Peyer's patch (tissue), 4 donors: Measurements from ENCODE around the gene VHLL. TPM values are rescaled to one million over a fixed set of nuclear protein-coding genes. Genes with fewer than 3 reads are reported as not detected.
"Not testable (repeated sequence)": the region's sequence is repeated elsewhere in the genome, so short reads cannot be mapped to it uniquely, and the experiment has no call there.

ENCODE experiments used
- DNase-seq, 3 donors: peaks; one replicate each; pipeline ENCODE4 v3.0.0-alpha.2; 2017 to 2019
- H3K27ac ChIP-seq, 4 donors: fragments of 200-600 bp; sonication (generic); one replicate each; pipeline ENCODE4 v1.5.1; 2016 to 2019
- H3K27me3 ChIP-seq, 2 donors: fragments of 200-600 bp; sonication (generic); one replicate each; pipeline ENCODE4 v1.5.1; 2019
- H3K36me3 ChIP-seq, 3 donors: fragments of 200-600 bp; sonication (generic); one replicate each; pipeline ENCODE4 v1.5.1; 2016 to 2019
- H3K4me1 ChIP-seq, 4 donors: fragments of 200-600 bp; sonication (generic); one replicate each; pipeline ENCODE4 v1.5.1; 2016 to 2019
- H3K4me3 ChIP-seq, 4 donors: fragments of 200-600 bp; sonication (generic); 1 replicate in 3 of 4; 2 replicates in 1 of 4; pipeline ENCODE4 v1.5.1; 2016 to 2019; ENCODE audit warnings: mild to moderate bottlenecking in 1 of 4
- H3K9me3 ChIP-seq, 4 donors: fragments of 200-600 bp; sonication (generic); one replicate each; pipeline ENCODE4 v1.5.1; 2016 to 2019; ENCODE audit warnings: mild to moderate bottlenecking in 1 of 4
- CTCF ChIP-seq, 6 experiments: fragments of 450-650 bp in 4 of 6; fragments of 200-600 bp in 2 of 6; sonication (generic) in 1 of 6; IDR thresholded peaks; one replicate each; pipeline ENCODE4 v1.5.1; 2017 to 2019; ENCODE audit warnings: antibody characterized with exemption in 6 of 6, mild to moderate bottlenecking in 3 of 6, moderate library complexity in 1 of 6
- POLR2A ChIP-seq, 2 donors: fragments of 450-650 bp; IDR thresholded peaks; one replicate each; pipeline ENCODE4 v1.5.1; 2017; ENCODE audit warnings: antibody characterized with exemption in 2 of 2, mild to moderate bottlenecking in 2 of 2, moderate library complexity in 2 of 2
- total RNA-seq, 4 donors: library from RNA; depleted of rRNA; stranded (reverse); fragments of >200 nt; gene quantifications; one replicate each; pipeline ENCODE4 v1.1.0, GENCODE V29; 2016

VHLL gene
- not detected for total RNA-seq

DNA sequence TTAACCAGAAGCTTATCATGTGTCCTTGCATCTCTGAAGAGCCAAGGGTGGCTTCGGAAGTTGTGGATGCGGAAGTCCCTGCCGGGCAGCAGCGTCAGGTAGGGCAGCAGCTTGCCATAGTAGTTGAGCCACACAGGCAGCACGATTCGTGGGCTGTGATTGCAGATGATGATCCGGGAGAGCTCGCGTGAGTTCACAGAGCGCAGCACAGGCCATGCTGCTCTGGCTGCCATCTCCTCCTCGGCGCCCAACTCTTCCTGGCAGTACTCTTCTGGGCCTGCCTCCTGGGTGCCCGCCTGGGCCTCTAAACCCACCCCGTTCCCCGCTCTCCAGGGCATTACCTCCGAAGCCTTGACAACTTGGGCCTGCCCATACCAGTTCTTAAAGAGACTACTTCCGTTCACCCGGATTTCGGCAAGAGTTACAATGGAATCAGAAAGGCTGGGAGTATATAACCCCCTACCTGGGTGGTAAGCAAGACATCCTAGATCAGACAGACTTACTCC, at the start of gene VHLL:
TSS of gene VHLL (minus strand) at position 456 of the 506 bp plus-strand sequence. CDS start at position 338, 118 bp downstream.
- Histone ChIP-seq H3K36me3 (no peaks in the 10 kb centered on the region), H3K9me3 (no peaks in the 10 kb centered on the region), H3K27ac (no peak within 1 kb of the TSS), H3K4me1 (peaks cover 0 to 11% (median 0%) of the 10 kb centered on the region in 4 donors), H3K4me3 (no peak within 1 kb of the TSS), H3K27me3 (no peaks in the 10 kb centered on the region)
- DNase-seq = no peak
- TF ChIP-seq CTCF (IDR thresholded peaks at IDR 0.05) (no peak), POLR2A (IDR thresholded peaks at IDR 0.05) (no peak)

DNA sequence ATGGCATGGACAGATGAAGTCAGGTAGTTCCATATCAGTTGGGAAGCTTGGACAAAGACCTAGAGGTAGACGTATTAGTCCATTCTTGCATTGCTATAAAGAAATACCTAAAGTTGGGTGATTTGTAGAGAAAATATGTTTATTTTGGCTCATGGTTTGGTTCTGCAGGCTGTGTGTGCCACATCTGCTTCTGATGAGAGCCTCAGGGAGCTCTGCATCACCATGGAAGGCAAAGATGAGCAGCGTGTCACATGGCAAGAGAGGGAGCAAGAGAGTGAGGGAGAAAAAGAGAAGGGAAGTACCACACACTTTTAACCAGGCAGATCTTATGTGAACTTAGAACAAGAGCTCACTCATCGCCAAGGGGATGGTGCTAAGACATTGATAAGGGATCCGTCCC, 48.2 kb upstream of the VHLL start:
- no peak overlapping the region for H3K27ac ChIP-seq
- no peak for DNase-seq
- H3K36me3 ChIP-seq = no peaks in the 10 kb centered on the region
- no peaks in the 10 kb centered on the region for H3K27me3 ChIP-seq
- H3K4me3 ChIP-seq = no peak overlapping the region
- no peaks in the 10 kb centered on the region for H3K9me3 ChIP-seq
- no peak for TF ChIP-seq POLR2A (IDR thresholded peaks at IDR 0.05)
- TF ChIP-seq CTCF (IDR thresholded peaks at IDR 0.05) = no peak
- H3K4me1 ChIP-seq = no peaks in the 10 kb centered on the region

GRCh38 chr1:156346636-156347035, 47.5 kb upstream of the VHLL start:
- TF ChIP-seq POLR2A (IDR thresholded peaks at IDR 0.05) (no peak), CTCF (IDR thresholded peaks at IDR 0.05) (no peak)
- H3K27ac ChIP-seq = no peak overlapping the region
- DNase-seq = no peak
- no peaks in the 10 kb centered on the region for H3K4me1 ChIP-seq
- no peaks in the 10 kb centered on the region for H3K27me3 ChIP-seq
- H3K36me3 ChIP-seq = no peaks in the 10 kb centered on the region
- H3K9me3 ChIP-seq = no peaks in the 10 kb centered on the region
- no peak overlapping the region for H3K4me3 ChIP-seq

- H3K27ac ChIP-seq, H3K4me3 ChIP-seq, H3K36me3 ChIP-seq, H3K4me1 ChIP-seq, H3K9me3 ChIP-seq, DNase-seq, H3K27me3 ChIP-seq: not testable (repeated sequence)
Measured at GRCh38 chr1:156346035-156346434, 46.9 kb upstream of the VHLL start.

- Histone ChIP-seq H3K9me3 (no peaks in the 10 kb centered on the region), H3K27ac (no peak overlapping the region), H3K27me3 (no peaks in the 10 kb centered on the region), H3K4me1 (no peaks in the 10 kb centered on the region), H3K36me3 (no peaks in the 10 kb centered on the region), H3K4me3 (no peak overlapping the region)
- no peak for TF ChIP-seq CTCF (IDR thresholded peaks at IDR 0.05)
- no peak for TF ChIP-seq POLR2A (IDR thresholded peaks at IDR 0.05)
- DNase-seq = no peak
Measured at GRCh38 chr1:156344409-156344808, 45.3 kb upstream of the VHLL start.

DNA sequence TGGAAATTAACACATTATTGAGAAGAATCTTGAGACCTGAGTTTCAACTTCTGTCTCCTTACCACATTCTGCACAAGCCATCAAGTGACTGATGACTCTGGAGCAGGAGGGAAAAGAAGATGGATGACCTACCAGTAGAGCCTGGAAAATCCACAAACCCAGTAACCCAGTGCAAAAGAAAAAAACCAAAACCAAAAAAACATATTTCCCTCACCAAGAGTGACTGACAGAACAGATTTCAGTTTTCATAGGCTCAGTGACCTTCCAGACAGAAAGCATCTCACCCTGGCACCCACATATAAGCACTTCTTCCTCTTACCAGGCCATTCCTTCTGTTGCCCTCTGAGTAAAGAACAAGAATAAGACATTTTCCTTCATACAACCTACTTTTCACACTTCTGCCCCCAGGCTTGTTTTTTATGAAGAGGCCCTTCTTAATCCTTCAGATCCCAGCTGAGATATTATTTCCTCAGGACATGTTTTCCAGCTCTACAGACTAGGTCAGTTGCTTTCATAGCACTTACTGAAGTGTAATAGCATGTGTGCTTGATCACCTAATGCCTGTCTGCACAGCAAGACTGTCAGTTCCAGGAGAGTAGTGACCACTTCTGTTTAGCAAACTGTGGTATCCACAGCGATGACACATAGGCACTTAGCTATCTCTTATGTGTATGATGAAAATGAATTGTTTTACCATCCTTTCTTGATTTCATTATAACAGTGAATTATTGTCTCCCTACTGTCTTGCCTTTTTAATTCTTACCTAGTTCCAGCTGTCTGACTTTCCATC, 43.3 kb upstream of the VHLL start:
- TF ChIP-seq POLR2A (IDR thresholded peaks at IDR 0.05) (no peak), CTCF (IDR thresholded peaks at IDR 0.05) (no peak)
- DNase-seq = no peak
- Histone ChIP-seq H3K27me3 (no peaks in the 10 kb centered on the region), H3K4me3 (no peak overlapping the region), H3K4me1 (peaks cover 0 to under 1% (median 0%) of the 10 kb centered on the region in 4 donors), H3K36me3 (no peaks in the 10 kb centered on the region), H3K27ac (no peak overlapping the region), H3K9me3 (no peaks in the 10 kb centered on the region)
